Neural progenitor cell (in vitro differentiated cells): ENCODE data around the gene BAG5.

ENCODE experiments used
- EZH2phosphoT487 ChIP-seq: fragments of 200-600 bp; sonication (generic); IDR thresholded peaks from 2 replicates; pipeline ENCODE4 v1.6.1; 2017; ENCODE audit warnings: antibody characterized with exemption
- TF ChIP-seq, protein P1 (sequence below): fragments of 200-600 bp; sonication (generic); IDR thresholded peaks from 2 replicates; pipeline ENCODE4 v1.5.1; 2017; ENCODE audit warnings: antibody characterized with exemption, mild to moderate bottlenecking

DNA sequence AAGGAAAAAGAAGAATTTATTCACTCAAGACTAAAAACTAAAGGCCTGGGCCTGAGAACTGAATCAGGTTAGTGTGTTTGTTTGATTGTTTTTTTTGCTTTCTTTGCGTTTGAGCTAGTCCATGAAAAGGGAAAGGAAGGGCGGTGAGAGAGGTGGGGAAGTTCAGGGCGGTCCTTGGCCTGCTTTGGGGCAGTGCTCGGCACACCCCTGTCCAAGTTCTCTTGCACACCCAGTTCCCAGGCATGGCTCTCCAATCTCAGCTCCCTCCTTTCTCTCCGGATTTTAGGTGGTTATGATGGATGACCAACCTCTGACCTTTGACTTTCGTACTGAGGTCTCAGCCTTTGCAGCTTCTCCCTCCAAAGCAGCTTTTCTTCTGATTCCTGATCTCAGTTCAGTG lies 11.6 kb upstream of the BAG5 start:
- no peak for TF ChIP-seq EZH2phosphoT487
- TF ChIP-seq, protein P1, sequence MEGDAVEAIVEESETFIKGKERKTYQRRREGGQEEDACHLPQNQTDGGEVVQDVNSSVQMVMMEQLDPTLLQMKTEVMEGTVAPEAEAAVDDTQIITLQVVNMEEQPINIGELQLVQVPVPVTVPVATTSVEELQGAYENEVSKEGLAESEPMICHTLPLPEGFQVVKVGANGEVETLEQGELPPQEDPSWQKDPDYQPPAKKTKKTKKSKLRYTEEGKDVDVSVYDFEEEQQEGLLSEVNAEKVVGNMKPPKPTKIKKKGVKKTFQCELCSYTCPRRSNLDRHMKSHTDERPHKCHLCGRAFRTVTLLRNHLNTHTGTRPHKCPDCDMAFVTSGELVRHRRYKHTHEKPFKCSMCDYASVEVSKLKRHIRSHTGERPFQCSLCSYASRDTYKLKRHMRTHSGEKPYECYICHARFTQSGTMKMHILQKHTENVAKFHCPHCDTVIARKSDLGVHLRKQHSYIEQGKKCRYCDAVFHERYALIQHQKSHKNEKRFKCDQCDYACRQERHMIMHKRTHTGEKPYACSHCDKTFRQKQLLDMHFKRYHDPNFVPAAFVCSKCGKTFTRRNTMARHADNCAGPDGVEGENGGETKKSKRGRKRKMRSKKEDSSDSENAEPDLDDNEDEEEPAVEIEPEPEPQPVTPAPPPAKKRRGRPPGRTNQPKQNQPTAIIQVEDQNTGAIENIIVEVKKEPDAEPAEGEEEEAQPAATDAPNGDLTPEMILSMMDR = no peak
